ENCODE results near the gene FOXO3. TPM values are rescaled to one million over a fixed set of nuclear protein-coding genes. Genes with fewer than 3 reads are reported as not detected.

FOXO3 gene
- total RNA-seq, 1 experiment from 2014 or later = 22.1 TPM

GRCh38 chr6:108592371-108593337 lies 31.9 kb downstream of the FOXO3 start:
- Histone ChIP-seq H2BK120ac (ENCODE audit: low read depth, low read length, poor library complexity, severe bottlenecking) (no peak overlapping the region), H3K4me2 (ENCODE audit: insufficient read depth, insufficient read length, low read length) (no peak overlapping the region), H3K9ac (ENCODE audit: extremely low read depth, insufficient read length, low read length) (no peak overlapping the region), H2AFZ (ENCODE audit: low read length) (no peak overlapping the region), H4K20me1 (ENCODE audit: control insufficient read depth, insufficient read depth, insufficient read length) (no peaks in the 10 kb centered on the region), H3K79me1 (ENCODE audit: insufficient read depth, low read depth, low read length, poor library complexity, severe bottlenecking) (no peaks in the 10 kb centered on the region), H3K18ac (ENCODE audit: insufficient read length, low read depth, low read length) (no peak overlapping the region), H3T11ph (ENCODE audit: low read length) (no peak overlapping the region), H4K8ac (replicated peaks; ENCODE audit: insufficient read length, low read depth, low read length) (no peak overlapping the region), H4K5ac (ENCODE audit: insufficient read length, low read depth, low read length) (no peak overlapping the region), H2BK12ac (ENCODE audit: insufficient read length, low read depth, low read length) (no peak overlapping the region), H3K79me2 (ENCODE audit: insufficient read depth, low read length) (peaks cover 4% of the 10 kb centered on the region; the same call in 1 of the 2 replicates), H3K4me1 (ENCODE audit: insufficient read depth, low read length) (peaks cover 7% of the 10 kb centered on the region; the same call in 1 of the 2 replicates), H2AK5ac (ENCODE audit: insufficient read length, low read length) (no peak overlapping the region), H2BK20ac (ENCODE audit: low read depth, low read length, poor library complexity, severe bottlenecking) (no peak overlapping the region), H3K56ac (ENCODE audit: insufficient read length, low read depth, low read length) (no peak overlapping the region), H3K23ac (ENCODE audit: insufficient read length, low read depth, low read length) (no peak overlapping the region), H3K4ac (ENCODE audit: low read depth, low read length) (no peak overlapping the region), H4K91ac (ENCODE audit: insufficient read length, low read depth, low read length) (no peak overlapping the region), H3K27ac (ENCODE audit: insufficient read length, low read depth, low read length) (no peak overlapping the region), H2BK5ac (ENCODE audit: insufficient read length, low read length) (no peak overlapping the region), H2BK15ac (ENCODE audit: low read depth, low read length) (no peak overlapping the region), H3K23me2 (ENCODE audit: insufficient read length, low read depth, low read length, poor library complexity, severe bottlenecking) (no peaks in the 10 kb centered on the region), H3K9me3 (ENCODE audit: control insufficient read depth, low read depth, low read length) (no peaks in the 10 kb centered on the region), H3K14ac (ENCODE audit: insufficient read depth, low read length) (no peak overlapping the region), H3K27me3 (ENCODE audit: insufficient read depth, low read length) (no peaks in the 10 kb centered on the region)
- H3K36me3 Mint-ChIP-seq (ENCODE audit: insufficient read depth in 1 of 3, low read depth in 3 of 3) = no peaks in the 10 kb centered on the region; a peak in 1 of 7 replicates
- H3K4me3 Mint-ChIP-seq = no peak overlapping the region
- H3K27ac Mint-ChIP-seq = peak overlapping the region in 1 of 3 experiments; percentile 20; a peak in 2 of 7 replicates
- peaks cover 45 to 51% of the 10 kb centered on the region in 2 experiments for H3K4me1 Mint-ChIP-seq
- DNase-seq = no peak
- no peaks in the 10 kb centered on the region for H3K27me3 Mint-ChIP-seq (ENCODE audit: low read depth)
- TF ChIP-seq, protein P1, sequence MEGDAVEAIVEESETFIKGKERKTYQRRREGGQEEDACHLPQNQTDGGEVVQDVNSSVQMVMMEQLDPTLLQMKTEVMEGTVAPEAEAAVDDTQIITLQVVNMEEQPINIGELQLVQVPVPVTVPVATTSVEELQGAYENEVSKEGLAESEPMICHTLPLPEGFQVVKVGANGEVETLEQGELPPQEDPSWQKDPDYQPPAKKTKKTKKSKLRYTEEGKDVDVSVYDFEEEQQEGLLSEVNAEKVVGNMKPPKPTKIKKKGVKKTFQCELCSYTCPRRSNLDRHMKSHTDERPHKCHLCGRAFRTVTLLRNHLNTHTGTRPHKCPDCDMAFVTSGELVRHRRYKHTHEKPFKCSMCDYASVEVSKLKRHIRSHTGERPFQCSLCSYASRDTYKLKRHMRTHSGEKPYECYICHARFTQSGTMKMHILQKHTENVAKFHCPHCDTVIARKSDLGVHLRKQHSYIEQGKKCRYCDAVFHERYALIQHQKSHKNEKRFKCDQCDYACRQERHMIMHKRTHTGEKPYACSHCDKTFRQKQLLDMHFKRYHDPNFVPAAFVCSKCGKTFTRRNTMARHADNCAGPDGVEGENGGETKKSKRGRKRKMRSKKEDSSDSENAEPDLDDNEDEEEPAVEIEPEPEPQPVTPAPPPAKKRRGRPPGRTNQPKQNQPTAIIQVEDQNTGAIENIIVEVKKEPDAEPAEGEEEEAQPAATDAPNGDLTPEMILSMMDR (conservative IDR thresholded peaks at IDR 0.05) = no peak
- H3K9me3 Mint-ChIP-seq = no peaks in the 10 kb centered on the region
- WGBS (ENCODE audit: extremely low coverage, insufficient read length, low lambda C conversion rate) = no CpG with 5 or more reads among the region's 10 CpGs
